Duodenal mucosa (tissue), 2 donors: ENCODE results near the gene HOMER2.
"Not testable (repeated sequence)": the region's sequence is repeated elsewhere in the genome, so short reads cannot be mapped to it uniquely, and the experiment has no call there.

Experiments used
- H3K27ac ChIP-seq: one replicate; pipeline ENCODE4 v1.7.0; 2013; ENCODE audit warnings: low read depth, low read length
- H3K27me3 ChIP-seq, 2 donors: one replicate each; pipeline ENCODE4 v1.7.0; 2013; ENCODE audit warnings: low read length in 2 of 2, control low read depth in 1 of 2; ENCODE audit not compliant: insufficient read depth in 2 of 2, control insufficient read depth in 1 of 2
- H3K36me3 ChIP-seq, 2 donors: one replicate each; pipeline ENCODE4 v1.7.0; 2013; ENCODE audit warnings: low read length in 2 of 2, control low read depth in 1 of 2; ENCODE audit not compliant: insufficient read depth in 2 of 2, control insufficient read depth in 1 of 2
- H3K4me1 ChIP-seq, 2 donors: one replicate each; pipeline ENCODE4 v1.7.0; 2013; ENCODE audit warnings: low read length in 2 of 2, control low read depth in 1 of 2; ENCODE audit not compliant: insufficient read depth in 2 of 2, control insufficient read depth in 1 of 2
- H3K4me3 ChIP-seq, 2 donors: one replicate each; pipeline ENCODE4 v1.7.0; 2013; ENCODE audit warnings: low read length in 2 of 2, low read depth in 1 of 2
- H3K9ac ChIP-seq, 2 donors: one replicate each; pipeline ENCODE4 v1.7.0; 2013; ENCODE audit warnings: low read length in 2 of 2, low read depth in 1 of 2
- H3K9me3 ChIP-seq, 2 donors: one replicate each; pipeline ENCODE4 v1.7.0; 2013; ENCODE audit warnings: low read length in 2 of 2, control low read depth in 1 of 2; ENCODE audit not compliant: control insufficient read depth in 1 of 2

HOMER2 gene

GRCh38 chr15:82871358-82871757 lies 81.2 kb downstream of the HOMER2 start:
- H3K4me3 ChIP-seq = no peak overlapping the region
- no peaks in the 10 kb centered on the region for H3K36me3 ChIP-seq
- H3K9ac ChIP-seq = no peak overlapping the region
- H3K27ac ChIP-seq = no peak overlapping the region
- no peaks in the 10 kb centered on the region for H3K27me3 ChIP-seq
- H3K9me3 ChIP-seq = no peaks in the 10 kb centered on the region
- H3K4me1 ChIP-seq = peaks cover 8 to 9% of the 10 kb centered on the region in 2 donors

GRCh38 chr15:82870727-82871320 lies 81.7 kb downstream of the HOMER2 start:
- H3K9me3 ChIP-seq = no peaks in the 10 kb centered on the region
- peaks cover 8 to 9% of the 10 kb centered on the region in 2 donors for H3K4me1 ChIP-seq
- no peak overlapping the region for H3K4me3 ChIP-seq
- no peak overlapping the region for H3K9ac ChIP-seq
- H3K27ac ChIP-seq = no peak overlapping the region
- H3K36me3 ChIP-seq = no peaks in the 10 kb centered on the region
- no peaks in the 10 kb centered on the region for H3K27me3 ChIP-seq

GRCh38 chr15:82865981-82866380 lies 86.5 kb downstream of the HOMER2 start:
- not testable (repeated sequence) for H3K9me3 ChIP-seq, H3K4me3 ChIP-seq, H3K36me3 ChIP-seq, H3K9ac ChIP-seq, H3K4me1 ChIP-seq, H3K27me3 ChIP-seq, H3K27ac ChIP-seq

GRCh38 chr15:82865581-82865980 lies 86.9 kb downstream of the HOMER2 start:
- H3K27ac ChIP-seq, H3K4me3 ChIP-seq, H3K4me1 ChIP-seq, H3K36me3 ChIP-seq, H3K27me3 ChIP-seq, H3K9ac ChIP-seq, H3K9me3 ChIP-seq: not testable (repeated sequence)

- Histone ChIP-seq H3K36me3 (no peaks in the 10 kb centered on the region), H3K27me3 (no peaks in the 10 kb centered on the region), H3K27ac (no peak overlapping the region), H3K9me3 (no peaks in the 10 kb centered on the region), H3K9ac (no peak overlapping the region), H3K4me1 (no peaks in the 10 kb centered on the region), H3K4me3 (no peak overlapping the region)
Measured at GRCh38 chr15:82864967-82865366, 87.6 kb downstream of the HOMER2 start.

- H3K27ac ChIP-seq = no peak overlapping the region
- no peaks in the 10 kb centered on the region for H3K36me3 ChIP-seq
- no peaks in the 10 kb centered on the region for H3K9me3 ChIP-seq
- H3K9ac ChIP-seq = no peak overlapping the region
- H3K4me3 ChIP-seq = no peak overlapping the region
- no peaks in the 10 kb centered on the region for H3K4me1 ChIP-seq
- no peaks in the 10 kb centered on the region for H3K27me3 ChIP-seq
Measured at GRCh38 chr15:82862886-82863285, 89.6 kb downstream of the HOMER2 start.

- H3K9ac ChIP-seq = no peak overlapping the region
- peaks cover 0 to 3% of the 10 kb centered on the region in 2 donors for H3K4me1 ChIP-seq
- no peaks in the 10 kb centered on the region for H3K27me3 ChIP-seq
- no peak overlapping the region for H3K4me3 ChIP-seq
- H3K9me3 ChIP-seq = no peaks in the 10 kb centered on the region
- H3K36me3 ChIP-seq = no peaks in the 10 kb centered on the region
- H3K27ac ChIP-seq = no peak overlapping the region
Measured at GRCh38 chr15:82858932-82859331, 93.6 kb downstream of the HOMER2 start.

GRCh38 chr15:82856397-82857170 lies 95.9 kb downstream of the HOMER2 start:
- Histone ChIP-seq H3K9me3 (no peaks in the 10 kb centered on the region), H3K9ac (no peak overlapping the region), H3K4me3 (no peak overlapping the region), H3K36me3 (no peaks in the 10 kb centered on the region), H3K4me1 (peaks cover 0 to 3% of the 10 kb centered on the region in 2 donors), H3K27ac (no peak overlapping the region), H3K27me3 (no peaks in the 10 kb centered on the region)

- Histone ChIP-seq H3K9me3 (no peaks in the 10 kb centered on the region), H3K27me3 (no peaks in the 10 kb centered on the region), H3K9ac (no peak overlapping the region), H3K4me3 (no peak overlapping the region), H3K36me3 (no peaks in the 10 kb centered on the region), H3K4me1 (peaks cover 0 to 3% of the 10 kb centered on the region in 2 donors), H3K27ac (no peak overlapping the region)
Measured at GRCh38 chr15:82855286-82856100, 97.0 kb downstream of the HOMER2 start.

GRCh38 chr15:82854554-82854953 lies 98.0 kb downstream of the HOMER2 start:
- Histone ChIP-seq H3K9ac (no peak overlapping the region), H3K4me3 (no peak overlapping the region), H3K36me3 (no peaks in the 10 kb centered on the region), H3K9me3 (no peaks in the 10 kb centered on the region), H3K27me3 (no peaks in the 10 kb centered on the region), H3K27ac (no peak overlapping the region), H3K4me1 (peaks cover 5 to 8% of the 10 kb centered on the region in 2 donors)
